ENCODE results near the gene C6orf120. TPM values are rescaled to one million over a fixed set of nuclear protein-coding genes. Genes with fewer than 3 reads are reported as not detected.
A peak's percentile ranks its signal among the peaks of the same experiment; 100 is the strongest.

The C6orf120 gene
- total RNA-seq, 1 donor from 2014 or later: 19.8 TPM

GRCh38 chr6:169722362-169723199 is 20.7 kb downstream of the C6orf120 start:
- Histone ChIP-seq H3K27ac (ENCODE audit: low read depth, low read length) (peak overlapping the region; percentile 84), H3K9ac (ENCODE audit: low read depth in 1 of 3, low read length in 3 of 3) (peak overlapping the region; percentile 85 to 93 (median 89)), H3K36me3 (ENCODE audit: control insufficient read depth in 3 of 3, insufficient read depth in 3 of 3, low read length in 3 of 3) (no peaks in the 10 kb centered on the region), H3K27me3 (ENCODE audit: control insufficient read depth in 3 of 3, insufficient read depth in 3 of 3, low read length in 3 of 3) (no peaks in the 10 kb centered on the region), H3K9me3 (ENCODE audit: control insufficient read depth in 3 of 3, low read length in 3 of 3) (no peaks in the 10 kb centered on the region), H3K4me3 (ENCODE audit: low read length in 3 of 3) (peak overlapping the region; percentile 84 to 94 (median 85)), H3K4me1 (ENCODE audit: control insufficient read depth in 3 of 3, insufficient read depth in 3 of 3, low read length in 3 of 3) (peaks cover 15 to 24% (median 17%) of the 10 kb centered on the region in 3 donors)

DNA sequence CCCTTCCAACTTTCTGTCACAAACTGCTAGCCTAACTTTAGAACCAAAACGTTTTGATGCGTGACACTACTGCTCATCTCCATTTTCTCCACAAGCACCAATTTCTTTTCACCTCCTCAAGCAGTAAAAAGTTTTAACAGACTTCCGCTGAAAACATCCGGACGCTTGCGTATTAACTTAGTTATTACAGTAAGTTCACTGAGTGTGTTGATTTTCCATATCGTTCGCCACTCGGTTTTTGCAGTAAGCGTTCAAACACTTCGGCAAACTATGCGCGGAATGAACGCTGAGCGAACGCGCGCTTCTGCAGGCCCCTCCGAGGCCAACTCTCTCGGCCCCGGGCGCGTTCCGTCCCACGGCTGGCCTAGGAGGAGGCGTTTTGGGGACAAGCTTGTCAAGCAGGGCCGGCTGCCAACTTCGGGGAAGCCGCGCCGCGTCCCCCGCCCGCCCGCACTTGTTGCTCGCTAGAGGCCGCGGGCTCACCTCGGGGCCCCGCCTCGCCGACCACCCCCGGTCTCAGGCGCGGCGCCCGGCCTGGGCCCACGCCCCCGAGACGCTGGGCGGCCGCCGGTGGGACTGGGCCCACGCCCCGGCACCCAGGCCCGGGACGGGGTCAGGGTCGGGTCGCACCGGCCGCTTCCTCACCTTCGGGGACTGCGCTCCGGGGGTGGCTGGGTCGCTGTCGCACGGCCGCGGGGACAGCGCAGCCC is 21.4 kb downstream of the C6orf120 start:
- no peaks in the 10 kb centered on the region for H3K36me3 ChIP-seq (ENCODE audit: control insufficient read depth in 3 of 3, insufficient read depth in 3 of 3, low read length in 3 of 3)
- H3K4me1 ChIP-seq (ENCODE audit: control insufficient read depth in 3 of 3, insufficient read depth in 3 of 3, low read length in 3 of 3): peaks cover 15 to 24% (median 17%) of the 10 kb centered on the region in 3 donors
- peak overlapping the region; percentile 84 for H3K27ac ChIP-seq (ENCODE audit: low read depth, low read length)
- peak overlapping the region; percentile 84 to 94 (median 85) for H3K4me3 ChIP-seq (ENCODE audit: low read length in 3 of 3)
- peak overlapping the region; percentile 85 to 93 (median 89) for H3K9ac ChIP-seq (ENCODE audit: low read depth in 1 of 3, low read length in 3 of 3)
- no peaks in the 10 kb centered on the region for H3K27me3 ChIP-seq (ENCODE audit: control insufficient read depth in 3 of 3, insufficient read depth in 3 of 3, low read length in 3 of 3)
- no peaks in the 10 kb centered on the region for H3K9me3 ChIP-seq (ENCODE audit: control insufficient read depth in 3 of 3, low read length in 3 of 3)

- Histone ChIP-seq H3K27ac (ENCODE audit: low read depth, low read length) (no peak overlapping the region), H3K4me3 (ENCODE audit: low read length in 3 of 3) (peak overlapping the region in 2 of 3 donors; percentile 58 to 66), H3K27me3 (ENCODE audit: control insufficient read depth in 3 of 3, insufficient read depth in 3 of 3, low read length in 3 of 3) (no peaks in the 10 kb centered on the region), H3K9me3 (ENCODE audit: control insufficient read depth in 3 of 3, low read length in 3 of 3) (no peaks in the 10 kb centered on the region), H3K9ac (ENCODE audit: low read depth in 1 of 3, low read length in 3 of 3) (peak overlapping the region in 1 of 3 donors; percentile 75), H3K4me1 (ENCODE audit: control insufficient read depth in 3 of 3, insufficient read depth in 3 of 3, low read length in 3 of 3) (peaks cover 15 to 24% (median 17%) of the 10 kb centered on the region in 3 donors), H3K36me3 (ENCODE audit: control insufficient read depth in 3 of 3, insufficient read depth in 3 of 3, low read length in 3 of 3) (no peaks in the 10 kb centered on the region)
Observed at GRCh38 chr6:169723991-169724493, 22.1 kb downstream of the C6orf120 start.

- H3K4me1 ChIP-seq (ENCODE audit: control insufficient read depth in 3 of 3, insufficient read depth in 3 of 3, low read length in 3 of 3): peaks cover 15 to 24% (median 17%) of the 10 kb centered on the region in 3 donors
- H3K27ac ChIP-seq (ENCODE audit: low read depth, low read length): peak within 1 kb of the TSS; percentile 84
- H3K4me3 ChIP-seq (ENCODE audit: low read length in 3 of 3): peak within 1 kb of the TSS; percentile 84 to 94 (median 85)
- H3K27me3 ChIP-seq (ENCODE audit: control insufficient read depth in 3 of 3, insufficient read depth in 3 of 3, low read length in 3 of 3): no peaks in the 10 kb centered on the region
- H3K9ac ChIP-seq (ENCODE audit: low read depth in 1 of 3, low read length in 3 of 3): peak within 1 kb of the TSS; percentile 85 to 93 (median 89)
- H3K9me3 ChIP-seq (ENCODE audit: control insufficient read depth in 3 of 3, low read length in 3 of 3): no peaks in the 10 kb centered on the region
- no peaks in the 10 kb centered on the region for H3K36me3 ChIP-seq (ENCODE audit: control insufficient read depth in 3 of 3, insufficient read depth in 3 of 3, low read length in 3 of 3)
Observed at GRCh38 chr6:169724494-169725124, 22.7 kb downstream of the C6orf120 start, which contains the start of gene PHF10. Gene PHF10, minus strand, starts transcription at chr6:169724500. Its CDS starts 569 bp downstream, at chr6:169723931.

DNA sequence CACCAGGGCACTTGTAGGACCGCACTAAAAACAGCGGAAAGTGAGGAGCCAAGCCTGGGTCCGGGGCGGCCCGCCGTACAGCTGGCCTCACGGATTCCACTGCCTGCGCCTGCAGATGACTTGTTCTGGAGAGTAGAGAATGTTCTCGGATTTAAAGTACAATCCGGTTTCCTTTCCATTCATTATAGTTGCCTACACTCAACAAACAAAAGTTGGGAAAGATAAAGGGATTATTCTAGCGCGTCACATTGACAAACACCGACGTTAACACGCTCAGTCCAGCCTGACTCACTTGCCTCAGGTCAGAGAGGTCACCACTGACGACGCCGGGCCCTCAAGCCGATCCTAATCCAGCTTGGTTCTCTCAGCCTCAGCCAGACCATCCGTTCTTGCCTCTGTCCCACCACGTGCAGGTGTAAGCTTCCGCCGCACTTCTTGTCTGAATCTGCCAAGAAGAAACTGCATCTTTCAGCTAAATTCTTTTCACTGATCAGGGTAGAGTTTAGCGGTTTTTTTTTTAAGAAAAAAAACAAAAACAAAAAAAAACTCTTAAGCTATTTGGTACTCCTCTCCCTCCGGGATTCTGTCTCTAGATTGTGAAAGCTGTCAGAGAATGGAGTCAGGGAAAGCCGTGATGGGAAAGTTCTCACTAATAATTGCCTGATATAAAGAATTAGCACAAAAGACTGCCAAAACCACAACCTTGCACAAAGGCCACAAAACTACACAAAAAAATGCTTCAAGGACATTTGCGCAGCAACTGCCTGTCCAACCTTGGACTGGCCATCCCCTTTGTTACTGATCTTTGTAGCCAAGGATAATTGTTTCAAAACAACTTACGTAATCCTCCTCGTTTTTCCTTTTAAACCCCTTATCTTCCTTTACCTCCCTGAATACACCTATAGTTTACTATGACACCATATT is 23.5 kb downstream of the C6orf120 start:
- Histone ChIP-seq H3K4me3 (ENCODE audit: low read length in 3 of 3) (peak overlapping the region; percentile 64 to 76 (median 71)), H3K9ac (ENCODE audit: low read depth in 1 of 3, low read length in 3 of 3) (peak overlapping the region; percentile 49 to 73 (median 73)), H3K9me3 (ENCODE audit: control insufficient read depth in 3 of 3, low read length in 3 of 3) (no peaks in the 10 kb centered on the region), H3K4me1 (ENCODE audit: control insufficient read depth in 3 of 3, insufficient read depth in 3 of 3, low read length in 3 of 3) (peaks cover 15 to 24% (median 17%) of the 10 kb centered on the region in 3 donors), H3K36me3 (ENCODE audit: control insufficient read depth in 3 of 3, insufficient read depth in 3 of 3, low read length in 3 of 3) (no peaks in the 10 kb centered on the region), H3K27ac (ENCODE audit: low read depth, low read length) (peak overlapping the region; percentile 63), H3K27me3 (ENCODE audit: control insufficient read depth in 3 of 3, insufficient read depth in 3 of 3, low read length in 3 of 3) (no peaks in the 10 kb centered on the region)

GRCh38 chr6:169726049-169726400 is 24.1 kb downstream of the C6orf120 start:
- Histone ChIP-seq H3K36me3 (ENCODE audit: control insufficient read depth in 3 of 3, insufficient read depth in 3 of 3, low read length in 3 of 3) (no peaks in the 10 kb centered on the region), H3K9me3 (ENCODE audit: control insufficient read depth in 3 of 3, low read length in 3 of 3) (no peaks in the 10 kb centered on the region), H3K27me3 (ENCODE audit: control insufficient read depth in 3 of 3, insufficient read depth in 3 of 3, low read length in 3 of 3) (no peaks in the 10 kb centered on the region), H3K27ac (ENCODE audit: low read depth, low read length) (no peak overlapping the region), H3K4me3 (ENCODE audit: low read length in 3 of 3) (no peak overlapping the region), H3K4me1 (ENCODE audit: control insufficient read depth in 3 of 3, insufficient read depth in 3 of 3, low read length in 3 of 3) (peaks cover 15 to 24% (median 17%) of the 10 kb centered on the region in 3 donors), H3K9ac (ENCODE audit: low read depth in 1 of 3, low read length in 3 of 3) (no peak overlapping the region)

GRCh38 chr6:169726963-169727362 is 25.0 kb downstream of the C6orf120 start:
- Histone ChIP-seq H3K27me3 (ENCODE audit: control insufficient read depth in 3 of 3, insufficient read depth in 3 of 3, low read length in 3 of 3) (no peaks in the 10 kb centered on the region), H3K9me3 (ENCODE audit: control insufficient read depth in 3 of 3, low read length in 3 of 3) (no peaks in the 10 kb centered on the region), H3K27ac (ENCODE audit: low read depth, low read length) (no peak overlapping the region), H3K9ac (ENCODE audit: low read depth in 1 of 3, low read length in 3 of 3) (no peak overlapping the region), H3K36me3 (ENCODE audit: control insufficient read depth in 3 of 3, insufficient read depth in 3 of 3, low read length in 3 of 3) (no peaks in the 10 kb centered on the region), H3K4me1 (ENCODE audit: control insufficient read depth in 3 of 3, insufficient read depth in 3 of 3, low read length in 3 of 3) (peaks cover 11 to 17% (median 14%) of the 10 kb centered on the region in 3 donors), H3K4me3 (ENCODE audit: low read length in 3 of 3) (no peak overlapping the region)

GRCh38 chr6:169729961-169730360 is 28.0 kb downstream of the C6orf120 start:
- H3K4me1 ChIP-seq (ENCODE audit: control insufficient read depth in 3 of 3, insufficient read depth in 3 of 3, low read length in 3 of 3): peaks cover 2 to 4% (median 3%) of the 10 kb centered on the region in 3 donors
- H3K27me3 ChIP-seq (ENCODE audit: control insufficient read depth in 3 of 3, insufficient read depth in 3 of 3, low read length in 3 of 3): no peaks in the 10 kb centered on the region
- no peak overlapping the region for H3K9ac ChIP-seq (ENCODE audit: low read depth in 1 of 3, low read length in 3 of 3)
- no peak overlapping the region for H3K4me3 ChIP-seq (ENCODE audit: low read length in 3 of 3)
- H3K27ac ChIP-seq (ENCODE audit: low read depth, low read length): no peak overlapping the region
- no peaks in the 10 kb centered on the region for H3K36me3 ChIP-seq (ENCODE audit: control insufficient read depth in 3 of 3, insufficient read depth in 3 of 3, low read length in 3 of 3)
- no peaks in the 10 kb centered on the region for H3K9me3 ChIP-seq (ENCODE audit: control insufficient read depth in 3 of 3, low read length in 3 of 3)

Measured in skeletal muscle tissue (tissue), 4 donors.